GM23338 (cell line): ENCODE results near the gene HSPB6.

Experiments used
- CREB1 ChIP-seq: fragments of 250-450 bp; sonication (Bioruptor Pico); IDR thresholded peaks from 2 replicates; pipeline ENCODE4 v1.5.0; 2020; ENCODE audit warnings: low read depth, mild to moderate bottlenecking, moderate library complexity
- ETS1 ChIP-seq: IDR thresholded peaks from 2 replicates; pipeline ENCODE4 v1.6.1; 2016; ENCODE audit warnings: antibody characterized with exemption
- EZH2 ChIP-seq: fragments of 200-600 bp; sonication (generic); IDR thresholded peaks from one replicate; pipeline ENCODE4 v1.8.0; 2017; ENCODE audit warnings: antibody characterized with exemption, mild to moderate bottlenecking, low read depth; ENCODE audit not compliant: unreplicated experiment
- EZH2phosphoT487 ChIP-seq: fragments of 200-600 bp; sonication (generic); IDR thresholded peaks from one replicate; pipeline ENCODE4 v1.8.1; 2018; ENCODE audit warnings: antibody characterized with exemption; ENCODE audit not compliant: unreplicated experiment
- JUNB ChIP-seq: IDR thresholded peaks from one replicate; pipeline ENCODE4 v1.6.1; 2016; ENCODE audit warnings: antibody characterized with exemption; ENCODE audit not compliant: unreplicated experiment
- NANOG ChIP-seq: IDR thresholded peaks from 2 replicates; pipeline ENCODE4 v1.6.1; 2016; ENCODE audit warnings: antibody characterized with exemption, borderline replicate concordance
- POLR2AphosphoS5 ChIP-seq: IDR thresholded peaks from 2 replicates; pipeline ENCODE4 v1.6.1; 2016; ENCODE audit warnings: antibody characterized with exemption, low read depth
- REST ChIP-seq: IDR thresholded peaks from one replicate; pipeline ENCODE4 v1.6.1; 2018; ENCODE audit warnings: antibody characterized with exemption; ENCODE audit not compliant: unreplicated experiment
- ZNF114 ChIP-seq: fragments of 250-450 bp; sonication (Bioruptor Pico); IDR thresholded peaks from 2 replicates; pipeline ENCODE4 v1.5.0; 2020; ENCODE audit warnings: mild to moderate bottlenecking, moderate library complexity
- ZNF462 ChIP-seq: fragments of 250-450 bp; sonication (Bioruptor Pico); IDR thresholded peaks from 2 replicates; pipeline ENCODE4 v1.5.0; 2020; ENCODE audit warnings: mild to moderate bottlenecking, moderate library complexity
- TF ChIP-seq, protein P1 (sequence below), 2 experiments: fragments of 200-600 bp in 1 of 2; sonication (generic) in 1 of 2; conservative IDR thresholded peaks; 2 replicates each; pipeline versions ENCODE4 v1.5.1 to v1.6.1; 2016 to 2017; ENCODE audit warnings: antibody characterized with exemption in 2 of 2, low read depth in 2 of 2, mild to moderate bottlenecking in 2 of 2, moderate library complexity in 1 of 2

DNA sequence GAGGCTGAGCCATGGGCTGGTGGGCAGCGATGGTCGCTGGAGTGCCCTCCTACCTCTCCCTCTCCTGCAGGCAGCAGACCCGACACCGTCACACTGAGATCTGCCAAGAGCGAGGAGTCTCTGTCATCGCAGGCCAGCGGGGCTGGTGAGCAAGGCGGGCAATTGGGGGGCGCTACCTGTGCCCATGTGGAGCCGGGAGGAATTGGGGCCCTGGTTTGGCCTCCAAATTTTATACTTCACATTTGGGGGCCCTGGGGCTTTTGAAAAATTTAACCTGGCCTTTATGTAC lies 28.5 kb upstream of the HSPB6 start:
- TF ChIP-seq, protein P1, sequence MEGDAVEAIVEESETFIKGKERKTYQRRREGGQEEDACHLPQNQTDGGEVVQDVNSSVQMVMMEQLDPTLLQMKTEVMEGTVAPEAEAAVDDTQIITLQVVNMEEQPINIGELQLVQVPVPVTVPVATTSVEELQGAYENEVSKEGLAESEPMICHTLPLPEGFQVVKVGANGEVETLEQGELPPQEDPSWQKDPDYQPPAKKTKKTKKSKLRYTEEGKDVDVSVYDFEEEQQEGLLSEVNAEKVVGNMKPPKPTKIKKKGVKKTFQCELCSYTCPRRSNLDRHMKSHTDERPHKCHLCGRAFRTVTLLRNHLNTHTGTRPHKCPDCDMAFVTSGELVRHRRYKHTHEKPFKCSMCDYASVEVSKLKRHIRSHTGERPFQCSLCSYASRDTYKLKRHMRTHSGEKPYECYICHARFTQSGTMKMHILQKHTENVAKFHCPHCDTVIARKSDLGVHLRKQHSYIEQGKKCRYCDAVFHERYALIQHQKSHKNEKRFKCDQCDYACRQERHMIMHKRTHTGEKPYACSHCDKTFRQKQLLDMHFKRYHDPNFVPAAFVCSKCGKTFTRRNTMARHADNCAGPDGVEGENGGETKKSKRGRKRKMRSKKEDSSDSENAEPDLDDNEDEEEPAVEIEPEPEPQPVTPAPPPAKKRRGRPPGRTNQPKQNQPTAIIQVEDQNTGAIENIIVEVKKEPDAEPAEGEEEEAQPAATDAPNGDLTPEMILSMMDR (conservative IDR thresholded peaks at IDR 0.05; ENCODE audit: low read depth in 2 of 2), result no peak; a peak in 1 of 4 replicates
- no peak for TF ChIP-seq ZNF462 (CRISPR knock-in tag)
- no peak for TF ChIP-seq EZH2phosphoT487
- TF ChIP-seq REST, result no peak
- TF ChIP-seq POLR2AphosphoS5, result no peak
- no peak for TF ChIP-seq CREB1 (CRISPR knock-in tag)
- TF ChIP-seq EZH2, result no peak
- no peak for TF ChIP-seq JUNB
- TF ChIP-seq ETS1, result no peak
- no peak for TF ChIP-seq ZNF114
- no peak for TF ChIP-seq NANOG
